ENCODE results near the gene SRCAP.

SRCAP gene

DNA sequence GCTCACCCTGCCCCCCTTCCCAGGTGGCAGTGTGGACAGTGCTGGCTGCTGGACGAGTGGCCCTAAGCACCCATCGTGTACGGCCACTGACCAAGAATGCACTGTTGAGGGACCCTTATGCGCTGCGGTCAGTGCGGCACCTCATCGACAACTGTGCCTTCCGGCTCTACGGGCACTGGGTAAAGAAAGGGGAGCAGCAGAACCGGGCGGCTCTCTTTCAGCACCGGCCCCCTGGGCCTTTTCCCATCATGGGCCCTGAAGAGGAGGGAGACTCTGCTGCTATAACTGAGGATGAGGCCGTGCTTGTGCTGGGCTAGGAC lies 57.8 kb downstream of the SRCAP start:
- DNase-seq (ENCODE audit: low read depth in 2 of 2): no peak

GRCh38 chr16:30757316-30757715 lies 58.3 kb downstream of the SRCAP start:
- DNase-seq (ENCODE audit: low read depth in 2 of 2): no peak

DNA sequence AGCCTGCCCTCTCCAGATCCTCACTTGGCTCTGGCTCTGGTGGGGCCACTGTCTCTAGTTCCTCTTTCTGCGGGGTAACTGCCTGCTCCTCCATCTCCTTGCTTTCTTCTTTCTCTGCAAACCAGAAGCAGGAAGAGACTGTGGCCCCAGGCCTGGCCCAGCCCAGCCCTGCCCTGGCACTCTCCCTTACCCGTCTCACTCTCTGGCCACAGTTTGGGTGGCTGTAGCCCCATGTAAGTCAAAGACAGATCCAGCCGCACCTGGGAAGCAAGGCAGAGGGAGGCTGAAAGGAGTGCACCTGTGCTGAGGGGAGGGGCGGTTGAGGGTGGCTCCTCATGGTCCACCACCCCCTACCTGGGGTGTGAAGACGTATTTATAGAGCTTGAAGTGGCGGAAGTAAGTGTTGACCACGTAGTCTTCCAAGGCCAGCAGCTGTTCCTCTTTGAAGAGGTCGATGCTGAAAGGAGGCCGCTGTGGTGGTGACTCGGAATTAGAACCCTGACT lies 60.1 kb downstream of the SRCAP start:
- DNase-seq (ENCODE audit: low read depth in 2 of 2): no peak

- DNase-seq (ENCODE audit: low read depth in 2 of 2): no peak
Observed at GRCh38 chr16:30760001-30760559, 61.1 kb downstream of the SRCAP start.

- no peak for DNase-seq (ENCODE audit: low read depth in 2 of 2)
Observed at GRCh38 chr16:30760577-30761426, 61.8 kb downstream of the SRCAP start.

- DNase-seq (ENCODE audit: low read depth in 2 of 2): peak in 1 of 2 donors; percentile 22
Observed at GRCh38 chr16:30761427-30761927, 62.5 kb downstream of the SRCAP start.

- peak; percentile 86 for DNase-seq (ENCODE audit: low read depth in 2 of 2)
Observed at GRCh38 chr16:30761928-30762902, 63.2 kb downstream of the SRCAP start, which contains the start of the genes CFAP119 and RNF40. Gene CFAP119 (minus strand): TSS chr16:30762062. CDS start chr16:30761748, 314 bp downstream. Gene RNF40 (plus strand): TSS chr16:30762322. CDS start chr16:30762546, 224 bp downstream.

DNA sequence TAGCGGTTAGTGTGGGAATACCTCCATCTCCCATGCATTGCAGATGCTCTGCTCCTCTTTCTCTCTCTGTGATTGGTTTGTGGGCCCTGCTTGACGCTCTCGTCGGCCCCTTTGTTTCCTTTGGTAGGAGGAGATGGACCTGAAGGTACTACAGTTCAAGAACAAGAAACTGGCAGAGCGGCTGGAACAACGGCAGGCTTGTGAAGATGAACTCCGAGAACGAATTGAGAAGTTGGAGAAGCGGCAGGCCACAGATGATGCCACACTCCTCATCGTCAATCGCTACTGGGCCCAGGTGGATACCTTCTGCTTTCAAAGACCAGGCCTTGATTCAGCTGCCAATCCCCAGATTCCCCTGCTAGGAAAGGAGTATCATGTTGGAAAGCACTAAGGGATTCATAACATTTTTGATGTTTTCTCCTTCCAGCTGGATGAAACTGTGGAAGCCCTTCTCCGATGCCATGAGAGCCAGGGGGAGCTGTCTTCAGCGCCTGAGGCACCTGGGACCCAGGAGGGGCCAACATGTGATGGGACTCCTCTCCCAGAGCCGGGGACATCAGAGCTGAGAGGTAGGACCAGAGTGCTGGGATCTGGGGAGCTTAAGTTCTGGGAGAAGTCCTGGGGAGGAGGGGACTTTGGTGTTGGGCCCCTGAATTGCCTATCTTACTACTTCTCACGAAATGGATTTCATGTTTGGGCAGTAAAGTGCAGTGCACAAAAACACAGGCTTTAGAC lies 64.2 kb downstream of the SRCAP start:
- no peak for DNase-seq (ENCODE audit: low read depth in 2 of 2)

GRCh38 chr16:30764086-30764485 lies 65.1 kb downstream of the SRCAP start:
- no peak for DNase-seq (ENCODE audit: low read depth in 2 of 2)

- no peak for DNase-seq (ENCODE audit: low read depth in 2 of 2)
Observed at GRCh38 chr16:30764816-30765465, 66.0 kb downstream of the SRCAP start.

DNA sequence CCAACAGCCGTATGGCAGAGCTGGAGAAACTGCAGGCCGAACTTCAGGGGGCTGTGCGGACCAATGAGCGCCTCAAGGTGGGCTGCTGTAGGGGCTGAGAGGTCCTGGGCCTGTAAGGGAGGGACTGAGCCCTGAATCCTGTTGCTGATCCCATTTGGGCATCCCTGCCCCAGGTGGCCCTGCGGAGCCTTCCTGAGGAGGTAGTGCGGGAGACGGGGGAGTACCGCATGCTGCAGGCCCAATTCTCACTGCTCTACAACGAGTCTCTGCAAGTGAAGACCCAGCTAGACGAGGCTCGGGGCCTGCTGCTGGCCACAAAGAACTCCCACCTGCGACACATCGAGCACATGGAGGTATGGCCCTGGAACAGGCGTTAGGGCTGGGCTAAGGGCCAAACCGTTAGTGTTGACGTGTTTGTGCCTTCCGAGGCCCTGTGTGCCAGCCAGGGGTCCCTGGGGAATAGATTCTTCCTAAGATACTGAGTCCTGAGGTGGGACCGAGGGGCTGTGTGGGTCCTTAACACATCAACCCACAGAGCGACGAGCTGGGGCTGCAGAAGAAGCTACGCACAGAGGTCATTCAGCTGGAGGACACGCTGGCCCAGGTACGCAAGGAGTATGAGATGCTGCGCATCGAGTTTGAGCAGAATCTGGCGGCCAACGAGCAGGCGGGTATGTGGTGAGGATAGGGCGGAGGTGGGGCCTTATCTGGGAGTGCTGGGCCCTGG lies 67.4 kb downstream of the SRCAP start:
- no peak for DNase-seq (ENCODE audit: low read depth in 2 of 2)

- no peak for DNase-seq (ENCODE audit: low read depth in 2 of 2)
Observed at GRCh38 chr16:30766933-30767284, 67.9 kb downstream of the SRCAP start.

GRCh38 chr16:30767767-30768465 lies 68.9 kb downstream of the SRCAP start:
- no peak for DNase-seq (ENCODE audit: low read depth in 2 of 2)

DNA sequence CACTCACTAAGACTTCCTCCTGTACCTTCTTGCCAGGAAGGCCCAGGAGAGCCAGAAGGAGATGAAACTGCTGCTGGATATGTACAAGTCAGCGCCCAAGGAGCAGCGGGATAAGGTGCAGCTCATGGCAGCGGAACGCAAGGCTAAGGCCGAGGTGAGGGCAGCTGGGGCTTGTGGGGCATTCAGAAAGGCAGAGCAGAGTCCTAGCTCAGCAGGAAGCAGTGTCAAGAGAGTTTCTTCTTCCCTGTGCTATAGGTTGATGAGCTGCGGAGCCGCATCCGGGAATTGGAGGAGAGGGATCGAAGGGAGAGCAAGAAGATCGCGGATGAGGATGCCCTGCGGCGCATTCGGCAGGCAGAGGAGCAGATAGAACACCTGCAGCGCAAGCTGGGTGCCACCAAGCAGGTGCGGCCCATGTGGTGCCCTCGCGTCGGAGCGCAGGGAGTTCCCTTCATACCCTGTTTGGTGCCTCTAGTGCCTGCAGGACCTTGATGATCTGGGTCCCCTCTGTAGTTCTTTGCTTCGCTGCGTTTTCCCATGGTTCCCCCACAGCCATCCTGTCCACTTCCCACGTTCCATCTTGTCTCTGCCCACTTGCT lies 69.7 kb downstream of the SRCAP start:
- no peak for DNase-seq (ENCODE audit: low read depth in 2 of 2)

- DNase-seq (ENCODE audit: low read depth in 2 of 2): no peak
Observed at GRCh38 chr16:30769379-30770089, 70.6 kb downstream of the SRCAP start.

DNA sequence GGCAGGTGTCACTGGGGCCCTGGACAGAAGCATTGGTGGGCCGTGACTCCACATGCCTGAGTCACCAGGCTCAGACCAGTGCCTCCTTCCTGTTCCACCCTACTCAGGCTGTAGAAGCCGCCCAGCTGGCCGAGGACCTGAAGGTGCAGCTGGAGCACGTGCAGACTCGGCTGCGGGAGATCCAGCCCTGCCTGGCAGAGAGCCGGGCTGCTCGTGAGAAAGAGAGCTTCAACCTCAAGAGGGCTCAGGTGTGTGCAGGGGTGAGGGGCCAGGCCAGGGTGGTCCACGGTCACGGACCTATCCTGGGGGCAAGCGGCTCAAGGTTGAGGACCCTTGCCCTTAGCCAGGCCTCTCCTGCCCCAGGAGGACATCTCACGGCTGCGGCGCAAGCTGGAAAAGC lies 72.8 kb downstream of the SRCAP start:
- no peak for DNase-seq (ENCODE audit: low read depth in 2 of 2)

GRCh38 chr16:30773826-30774225 lies 74.9 kb downstream of the SRCAP start:
- no peak for DNase-seq (ENCODE audit: low read depth in 2 of 2)

Data from activated CD4-positive, alpha-beta T cell treated with anti-CD3 and anti-CD28 coated beads for 24 hours (primary cell).